Measurements from ENCODE around the gene P3H1.
"Not testable (repeated sequence)": the region's sequence is repeated elsewhere in the genome, so short reads cannot be mapped to it uniquely, and the experiment has no call there.

Gene P3H1

GRCh38 chr1:42768172-42768571 is 1.3 kb upstream of the P3H1 start:
- no peak for FAIRE-seq

DNA sequence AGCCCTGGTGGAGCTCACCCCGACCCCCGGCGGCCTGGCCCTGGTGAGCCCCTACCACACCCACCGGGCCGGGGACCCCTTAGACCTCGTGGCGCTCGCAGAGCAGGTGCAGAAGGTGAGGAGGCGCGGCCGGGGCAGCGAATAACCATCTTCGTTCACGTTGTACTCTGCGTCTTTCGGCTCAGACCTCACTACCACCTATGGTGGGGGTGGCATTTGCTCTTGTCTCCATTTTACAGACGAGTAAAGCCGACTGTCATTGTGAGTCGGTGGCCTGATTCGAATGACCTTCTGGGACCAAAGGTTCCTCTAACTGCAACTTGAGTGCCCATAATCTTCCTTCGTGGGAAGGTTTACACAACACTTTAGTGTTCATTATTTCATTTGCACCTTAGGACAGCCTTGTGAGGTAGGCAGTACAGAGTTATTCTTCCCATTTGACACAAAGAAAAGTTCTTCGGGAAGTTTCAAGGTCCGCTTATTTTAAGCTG is 727 bp upstream of the P3H1 start:
- FAIRE-seq: no peak

DNA sequence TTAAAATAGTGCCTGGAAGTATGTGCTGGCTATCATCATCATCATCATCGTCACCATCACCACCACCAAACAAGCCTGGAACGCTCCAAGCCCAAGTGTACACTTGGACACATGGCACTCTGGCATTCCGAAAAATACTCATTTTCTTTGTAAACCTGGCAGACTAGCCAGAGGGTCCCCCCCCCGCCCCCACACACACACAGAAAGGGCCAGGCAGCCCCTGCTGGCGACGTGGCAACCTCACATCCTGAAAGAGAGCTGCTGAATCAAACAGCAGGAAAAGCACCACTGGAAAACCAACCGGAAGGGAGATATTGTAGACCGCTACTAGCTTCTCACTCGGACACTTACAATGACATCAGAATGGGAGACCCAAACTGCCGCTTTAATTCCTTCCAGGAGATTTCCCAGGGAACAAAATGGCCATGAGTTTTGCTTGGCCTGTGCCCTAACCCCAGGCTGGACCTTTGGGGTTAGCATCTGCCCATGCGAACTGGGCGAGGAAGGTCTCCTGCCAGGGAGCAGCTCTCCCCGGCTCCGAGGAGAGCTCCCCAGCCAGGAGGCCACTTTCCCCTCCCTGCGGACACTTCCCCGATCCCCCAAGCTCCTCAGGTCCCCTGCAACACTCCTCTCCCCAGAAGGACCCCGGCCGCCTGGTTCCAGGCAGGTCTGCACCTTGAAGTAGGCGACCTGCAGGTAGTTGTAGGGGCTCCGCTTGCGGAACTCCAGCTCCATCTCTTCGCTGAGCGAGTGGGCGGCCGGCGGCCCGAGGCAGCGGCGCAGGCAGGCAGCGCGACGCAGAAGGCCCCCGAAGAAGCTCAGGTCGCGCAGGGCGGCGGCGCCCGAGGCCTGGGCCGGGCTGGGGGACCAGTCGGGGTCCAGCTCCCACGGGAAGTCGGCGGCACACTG is 742 bp downstream of the P3H1 start:
- no peak for FAIRE-seq

DNA sequence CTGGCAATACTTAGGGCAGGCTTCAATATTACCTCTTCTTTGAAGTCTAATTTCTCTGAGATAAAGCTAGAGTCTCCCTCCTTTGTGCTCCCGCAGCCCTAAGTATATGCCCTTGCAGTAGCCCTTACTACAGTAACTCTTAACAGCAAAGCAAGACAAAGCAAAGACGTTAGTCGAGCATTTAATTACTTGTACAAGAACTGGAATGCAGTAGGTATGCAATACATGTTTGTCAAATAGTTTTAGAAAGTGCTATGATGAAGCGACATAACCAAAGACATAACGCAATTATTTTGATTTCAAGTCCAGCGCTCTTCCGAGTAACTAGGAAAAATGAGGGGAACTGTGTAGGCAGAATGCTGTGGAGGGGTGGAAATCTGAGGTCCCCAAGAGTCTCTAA is 1.6 kb downstream of the P3H1 start:
- no peak for FAIRE-seq

DNA sequence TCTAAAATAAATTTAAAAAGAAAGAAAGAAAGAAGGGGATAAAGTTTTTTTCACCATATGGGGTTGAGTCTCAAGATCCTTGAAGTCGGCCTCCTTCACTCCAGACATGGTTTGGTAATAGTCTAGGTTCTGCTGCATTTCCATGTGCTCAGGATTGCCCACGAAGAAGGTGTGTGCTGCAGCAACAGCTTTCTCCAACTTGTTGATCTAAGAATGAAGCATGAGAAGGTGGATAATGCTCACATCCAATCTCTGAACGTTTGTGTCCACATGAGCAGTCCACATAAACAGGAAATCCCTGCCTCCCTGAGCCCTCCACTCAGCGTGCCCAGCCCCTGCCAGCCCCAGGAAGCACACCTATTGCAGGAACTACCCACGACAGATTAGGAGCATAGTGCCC is 4.6 kb downstream of the P3H1 start:
- no peak for FAIRE-seq

DNA sequence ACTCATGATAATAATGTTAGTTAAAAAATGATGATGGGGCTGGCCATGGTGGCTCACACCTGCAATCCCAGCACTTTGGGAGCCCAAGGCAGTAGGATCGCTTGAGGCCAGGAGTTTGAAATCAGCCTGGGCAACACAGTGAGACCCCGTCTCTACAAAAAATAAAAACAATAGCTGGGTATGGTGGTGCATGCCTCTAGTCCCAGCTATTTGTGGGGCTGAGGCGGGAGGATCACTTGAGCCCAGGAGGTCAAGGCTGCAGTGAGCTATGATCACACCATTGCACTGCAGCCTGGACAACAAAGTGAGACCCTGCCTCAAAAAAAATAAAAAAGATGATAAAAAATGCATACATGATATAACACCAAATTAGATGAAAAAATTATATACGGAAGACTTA is 5.3 kb downstream of the P3H1 start:
- no peak for FAIRE-seq

DNA sequence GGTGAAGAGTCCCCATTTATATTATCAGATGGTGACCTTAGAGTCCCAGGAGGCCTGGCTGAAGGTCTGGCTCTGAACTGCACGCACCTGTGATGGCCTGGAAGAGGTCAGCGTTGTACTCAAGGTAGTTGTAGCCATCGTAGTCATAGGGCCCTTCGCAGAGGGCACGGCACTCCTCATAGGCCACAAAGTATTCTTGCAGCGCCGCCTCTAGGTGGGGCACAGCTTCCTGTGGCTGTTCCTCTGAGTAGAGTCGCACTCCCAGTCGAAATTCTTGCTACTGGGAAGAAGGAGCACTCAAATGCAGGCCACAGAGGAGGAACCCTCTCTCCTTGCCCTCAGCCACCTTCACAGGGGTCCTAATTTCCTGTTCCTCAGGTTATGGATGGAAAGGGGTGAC is 7.7 kb downstream of the P3H1 start:
- FAIRE-seq: no peak

DNA sequence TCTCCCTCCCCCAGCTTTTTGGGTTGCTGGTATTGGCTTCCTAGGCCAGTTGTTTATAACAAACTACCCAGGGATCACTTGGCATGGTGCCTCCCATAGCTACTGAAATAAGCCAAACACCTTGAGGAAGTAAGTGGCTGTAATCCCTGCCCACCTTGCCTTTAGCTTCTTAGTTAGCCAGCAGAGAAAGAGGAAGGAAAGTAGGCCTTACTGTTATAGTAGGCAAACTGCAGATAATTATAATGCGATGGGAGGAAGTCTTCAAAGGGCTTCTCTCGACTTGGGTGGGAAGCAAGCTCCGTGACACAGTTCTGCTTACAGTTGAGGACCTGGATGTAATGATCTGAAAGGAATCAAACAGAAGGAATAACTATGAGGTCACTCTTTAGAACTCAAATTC is 8.2 kb downstream of the P3H1 start:
- no peak for FAIRE-seq

GRCh38 chr1:42757892-42758275 is 8.9 kb downstream of the P3H1 start:
- FAIRE-seq: no peak

- FAIRE-seq: peak; percentile 56
Measured at GRCh38 chr1:42756956-42757891, 9.6 kb downstream of the P3H1 start.

DNA sequence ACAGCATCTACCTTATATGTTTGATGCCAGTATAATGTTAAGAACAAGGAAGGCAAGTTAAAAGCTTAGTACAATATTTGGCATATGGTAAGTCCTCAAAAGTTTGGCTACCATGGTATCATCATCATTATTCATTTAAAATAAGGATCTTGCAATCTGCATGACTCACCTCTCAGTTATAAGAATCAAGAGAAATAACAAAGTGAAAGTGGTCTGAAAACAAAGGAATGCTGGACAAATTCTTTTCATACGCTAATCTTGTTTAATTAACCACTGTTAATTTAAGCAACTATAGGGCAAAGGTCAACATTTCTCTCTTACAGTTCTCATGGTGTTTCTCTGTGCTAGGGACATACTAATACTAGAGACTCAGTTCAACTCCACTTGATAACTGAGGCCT is 13.8 kb downstream of the P3H1 start:
- no peak for FAIRE-seq

DNA sequence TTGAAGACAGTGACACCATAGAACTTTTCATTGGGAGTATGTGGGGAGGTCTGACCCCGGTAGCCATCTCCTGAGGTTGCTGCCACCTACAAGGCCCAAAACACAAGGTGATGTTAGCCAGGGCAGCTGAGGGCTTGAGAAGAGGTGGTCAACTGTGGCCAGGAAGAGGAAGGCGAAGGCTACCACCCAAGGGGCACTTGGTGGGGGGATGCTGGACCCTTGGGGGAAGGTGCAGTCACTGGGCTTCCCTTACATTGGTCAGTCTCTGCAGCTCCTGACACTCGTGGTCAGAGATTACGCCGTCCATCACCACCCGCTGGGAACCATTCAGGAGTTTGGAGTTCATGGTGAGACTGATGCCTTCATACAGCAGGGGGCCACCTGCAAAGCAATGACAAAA is 14.5 kb downstream of the P3H1 start:
- no peak for FAIRE-seq

DNA sequence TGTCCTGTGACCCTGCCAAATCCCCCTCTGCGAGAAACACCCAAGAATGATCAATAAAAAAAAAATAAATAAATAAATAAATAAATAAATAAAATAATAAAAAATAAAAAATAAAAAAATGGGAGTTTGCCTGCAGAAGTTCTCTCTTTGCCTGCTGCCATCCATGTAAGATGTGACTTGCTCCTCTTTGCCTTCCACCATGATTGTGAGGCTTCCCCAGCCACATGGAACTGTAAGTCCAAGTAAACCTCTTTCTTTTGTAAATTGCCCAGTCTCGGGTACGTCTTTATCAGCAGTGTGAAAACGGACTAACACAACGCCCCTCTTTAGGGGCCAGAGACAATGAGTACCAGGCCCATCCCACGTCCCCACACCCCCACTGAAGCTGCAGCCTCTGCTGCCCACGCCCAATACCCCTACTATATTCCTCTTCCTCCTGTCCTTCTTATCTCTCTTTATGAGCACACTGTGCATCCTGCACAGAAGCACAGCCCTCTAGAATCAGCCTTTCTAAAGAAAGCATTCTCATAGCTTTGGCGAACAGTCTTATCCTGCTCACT is 15.2 kb downstream of the P3H1 start:
- not testable (repeated sequence) for FAIRE-seq

DNA sequence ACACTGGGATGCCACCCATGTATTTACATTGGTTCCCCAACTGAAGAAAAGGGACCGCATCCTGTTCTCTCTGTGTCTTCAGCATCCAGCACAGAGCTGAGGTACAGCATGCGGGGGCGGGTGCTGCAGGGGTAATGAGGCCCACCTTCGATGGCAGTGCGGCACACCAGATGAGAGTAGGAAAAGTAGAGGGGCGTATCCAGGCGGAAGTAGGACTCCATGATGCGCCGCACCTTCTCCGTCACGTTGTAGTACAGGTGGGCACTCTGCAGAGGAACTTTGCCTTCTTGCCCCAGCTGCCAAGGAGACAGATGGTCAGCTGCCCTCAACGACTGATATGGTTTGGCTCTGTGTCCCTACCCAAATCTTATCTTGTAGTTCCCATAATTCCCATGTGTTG is 16.8 kb downstream of the P3H1 start:
- FAIRE-seq: no peak

- no peak for FAIRE-seq
Measured at GRCh38 chr1:42748461-42749410, 18.1 kb downstream of the P3H1 start.

GRCh38 chr1:42748021-42748420 is 18.8 kb downstream of the P3H1 start:
- FAIRE-seq: no peak

- FAIRE-seq: no peak
Measured at GRCh38 chr1:42747125-42747524, 19.7 kb downstream of the P3H1 start.

GRCh38 chr1:42746436-42747105 is 20.3 kb downstream of the P3H1 start:
- no peak for FAIRE-seq

DNA sequence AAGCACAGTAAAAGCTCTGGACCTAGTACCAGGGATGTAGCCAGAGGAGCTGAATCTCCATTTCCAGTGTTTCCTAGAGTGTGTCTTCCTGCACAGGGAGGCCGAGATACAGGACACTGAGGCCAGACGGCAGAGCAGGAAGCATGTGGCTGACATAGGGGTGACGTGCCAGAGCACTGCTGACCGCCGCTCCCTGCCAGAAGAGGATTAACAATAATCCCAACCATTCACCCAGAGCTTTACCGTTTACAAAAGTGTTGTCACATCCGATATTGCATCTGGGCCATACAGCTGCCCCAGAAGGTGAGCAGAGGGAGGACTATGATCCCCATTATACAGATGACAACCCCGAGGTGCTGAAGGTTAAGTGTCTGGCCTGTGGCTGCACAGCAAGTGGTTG is 21.0 kb downstream of the P3H1 start:
- no peak for FAIRE-seq

DNA sequence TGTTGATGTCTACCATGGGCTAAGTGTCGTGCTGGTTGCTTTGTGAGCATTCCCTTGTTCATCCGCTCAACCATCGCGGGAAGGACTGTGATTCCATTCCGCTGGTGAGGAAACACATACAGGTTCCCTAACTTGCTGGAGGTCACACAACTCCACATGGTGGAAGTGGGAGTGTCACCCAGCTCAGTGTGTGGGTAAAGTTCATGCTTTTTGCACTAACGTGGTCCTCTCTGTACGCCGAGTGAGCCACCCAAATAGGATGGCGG is 22.7 kb downstream of the P3H1 start:
- FAIRE-seq: no peak

DNA sequence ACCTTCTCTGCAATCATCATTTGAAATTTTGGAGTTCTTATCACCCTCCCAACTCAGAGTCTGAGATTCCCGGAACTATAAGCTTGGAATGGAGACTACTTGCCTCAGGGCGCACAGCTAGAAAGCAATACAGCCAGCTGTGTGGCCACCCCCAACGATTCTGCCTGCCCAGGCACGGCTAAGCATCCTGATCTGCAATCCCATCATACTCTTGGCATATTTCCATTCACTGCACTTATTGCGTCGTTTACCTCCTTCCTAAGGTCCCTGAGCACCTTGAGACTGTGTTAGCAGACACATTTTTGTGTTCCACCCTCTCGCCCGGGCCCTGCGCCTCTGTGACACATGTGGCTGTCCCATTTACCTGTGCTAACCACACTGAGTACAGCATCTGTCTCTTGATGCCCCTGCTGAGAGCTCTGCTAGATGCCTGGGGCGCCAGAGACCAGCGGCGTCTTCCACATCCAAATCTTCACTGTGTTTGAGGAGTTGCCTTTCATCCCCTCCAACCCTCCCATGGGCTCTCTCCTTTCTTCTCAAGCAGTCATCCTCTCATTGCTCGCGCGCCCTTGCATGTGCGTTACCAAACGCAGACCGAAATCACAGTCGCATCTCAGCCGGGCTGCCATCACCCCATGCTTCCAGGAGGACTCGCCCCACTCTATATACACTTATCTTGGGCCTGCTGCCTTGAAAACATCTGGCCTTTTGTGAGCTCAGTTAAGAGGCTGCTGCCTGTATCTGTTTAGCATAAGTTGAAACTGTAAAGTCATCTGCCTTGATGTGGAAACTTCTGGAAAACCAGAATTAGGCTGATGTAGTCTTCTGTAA is 23.3 kb downstream of the P3H1 start:
- no peak for FAIRE-seq
